Measurements from ENCODE around the gene C19orf38. TPM values are rescaled to one million over a fixed set of nuclear protein-coding genes. Genes with fewer than 3 reads are reported as not detected.
A peak's percentile ranks its signal among the peaks of the same experiment; 100 is the strongest.

The C19orf38 gene
- total and polyA plus RNA-seq, 9 of the 15 experiments (the other 6 are each of a cell fraction or from before 2014, with no cell fraction given) = 0.14 to 0.18 TPM; not detected in 7

- TF ChIP-seq ZNF518B (CRISPR knock-in tag; IDR thresholded peaks at IDR 0.05) (no peak), HDAC3 (IDR thresholded peaks at IDR 0.05; ENCODE audit: borderline replicate concordance, partially characterized antibody) (no peak), HES1 (IDR thresholded peaks at IDR 0.05; ENCODE audit: low read depth) (no peak), PRMT5 (CRISPR knock-in tag; IDR thresholded peaks at IDR 0.05) (no peak), RAD51 (IDR thresholded peaks at IDR 0.05; ENCODE audit: borderline replicate concordance, low read depth) (no peak), ZNF609 (CRISPR knock-in tag; IDR thresholded peaks at IDR 0.05; ENCODE audit: borderline replicate concordance) (no peak), ATF4 (CRISPR knock-in tag; IDR thresholded peaks at IDR 0.05) (no peak), ZNF134 (CRISPR knock-in tag; conservative IDR thresholded peaks at IDR 0.05) (no peak), HEY1 (CRISPR knock-in tag; IDR thresholded peaks at IDR 0.05; ENCODE audit: borderline replicate concordance) (no peak), CBFA2T2 (conservative IDR thresholded peaks at IDR 0.05) (no peak), ZBED1 (IDR thresholded peaks at IDR 0.05) (no peak), TAF7 (tag; IDR thresholded peaks at IDR 0.05) (no peak), CBX5 (IDR thresholded peaks at IDR 0.05; ENCODE audit: borderline replicate concordance, low read depth) (no peak), KDM5B (IDR thresholded peaks at IDR 0.05; ENCODE audit: insufficient replicate concordance, low read depth, low read length) (no peak), USF1 (CRISPR knock-in tag; IDR thresholded peaks at IDR 0.05) (0 out of 2 replicates have a peak, but pooled peaks have one; percentile 37), CREB1 (IDR thresholded peaks at IDR 0.05) (0 out of 2 replicates have a peak, but pooled peaks have one; percentile 13), CREB1 (CRISPR knock-in tag; IDR thresholded peaks at IDR 0.05) (peak; percentile 47; the same call in 1 of the 2 replicates)
Observed at GRCh38 chr19:10828981-10829821, 19.0 kb upstream of the C19orf38 start (continued).

Measured in K562 (cell line).